K562 (cell line): ENCODE data around the gene LY6G6F. TPM values are rescaled to one million over a fixed set of nuclear protein-coding genes. Genes with fewer than 3 reads are reported as not detected.
A peak's percentile ranks its signal among the peaks of the same experiment; 100 is the strongest.

Experiments
- CREB3L1 ChIP-seq: fragments of 450-650 bp; IDR thresholded peaks from 2 replicates; pipeline ENCODE4 v1.6.1; 2014; ENCODE audit warnings: low read depth, mild to moderate bottlenecking, moderate library complexity, borderline replicate concordance
- DLX4 ChIP-seq: fragments of 250-450 bp; sonication (Bioruptor Pico); IDR thresholded peaks from 2 replicates; pipeline ENCODE4 v1.6.1; 2021; ENCODE audit warnings: mild to moderate bottlenecking
- EGR1 ChIP-seq: fragments of 450-650 bp; conservative IDR thresholded peaks from 2 replicates; pipeline ENCODE4 v1.6.1; 2017; ENCODE audit warnings: mild to moderate bottlenecking
- ETS1 ChIP-seq: conservative IDR thresholded peaks from 2 replicates; pipeline ENCODE4 v1.6.1; 2011; ENCODE audit warnings: low read depth, mild to moderate bottlenecking, low read length; ENCODE audit not compliant: control insufficient read depth
- FOS ChIP-seq: IDR thresholded peaks from 3 replicates; pipeline ENCODE4 v1.6.1; 2011; ENCODE audit not compliant: insufficient read length; ENCODE audit errors: extremely low read depth
- HDAC6 ChIP-seq: IDR thresholded peaks from 2 replicates; pipeline ENCODE4 v1.6.1; 2012; ENCODE audit warnings: low read depth, mild to moderate bottlenecking, control low read depth, inconsistent platforms, low read length, moderate library complexity
- MBD1 ChIP-seq: fragments of 250-450 bp; sonication (Bioruptor Pico); IDR thresholded peaks from 2 replicates; pipeline ENCODE4 v1.8.0; 2022; ENCODE audit warnings: inconsistent platforms
- MLX ChIP-seq, 2 experiments: fragments of 450-650 bp in 1 of 2; sonication (generic) in 1 of 2; formaldehyde crosslinking; conservative IDR thresholded peaks; 2 replicates each; pipeline versions ENCODE4 v1.4.0 to v1.8.1; 2020 to 2022; ENCODE audit warnings: mild to moderate bottlenecking in 1 of 2, missing genetic modification reagents in 1 of 2
- MYNN ChIP-seq, 2 experiments: sonication (generic); formaldehyde crosslinking in 1 of 2; IDR thresholded peaks; 2 replicates each; pipeline versions ENCODE4 v1.5.0 to v1.6.1; 2016 to 2020; ENCODE audit warnings: antibody characterized with exemption in 1 of 2, missing genetic modification reagents in 1 of 2
- PHF21A ChIP-seq: fragments of 450-650 bp; IDR thresholded peaks from 2 replicates; pipeline ENCODE4 v1.6.1; 2017; ENCODE audit warnings: low read depth, borderline replicate concordance
- PML ChIP-seq: IDR thresholded peaks from 2 replicates; pipeline ENCODE4 v1.6.1; 2012; ENCODE audit warnings: low read length, inconsistent platforms
- PPARD ChIP-seq: fragments of 250-450 bp; sonication (Bioruptor Pico); IDR thresholded peaks from 2 replicates; pipeline ENCODE4 v1.8.0; 2022; ENCODE audit warnings: inconsistent platforms, mild to moderate bottlenecking, moderate library complexity
- RBBP5 ChIP-seq: fragments of 200-600 bp; sonication (generic); IDR thresholded peaks from 2 replicates; pipeline ENCODE4 v1.6.1; 2012; ENCODE audit warnings: borderline replicate concordance, mild to moderate bottlenecking, low read length, control low read depth, inconsistent platforms; ENCODE audit not compliant: insufficient read depth, poor library complexity, severe bottlenecking
- SMARCA5 ChIP-seq: fragments of 450-650 bp; IDR thresholded peaks from 2 replicates; pipeline ENCODE4 v1.6.1; 2016
- SREBF2 ChIP-seq: sonication (generic); formaldehyde crosslinking; IDR thresholded peaks from 2 replicates; pipeline ENCODE4 v1.4.0; 2020; ENCODE audit warnings: mild to moderate bottlenecking, missing genetic modification reagents
- SRSF7 ChIP-seq: fragments of 200-400 bp; formaldehyde crosslinking; optimal IDR thresholded peaks from 2 replicates; pipeline ENCODE3; 2017; ENCODE audit warnings: mild to moderate bottlenecking, low read depth, low read length
- ZBTB5 ChIP-seq: fragments of 450-650 bp; IDR thresholded peaks from 2 replicates; pipeline ENCODE4 v1.6.1; 2017; ENCODE audit warnings: antibody characterized with exemption
- ZNF280A ChIP-seq: fragments of 450-650 bp; IDR thresholded peaks from 2 replicates; pipeline ENCODE4 v1.6.1; 2018; ENCODE audit warnings: mild to moderate bottlenecking, low read depth; ENCODE audit not compliant: partially characterized antibody
- ZNF589 ChIP-seq: fragments of 200-800 bp; sonication (Bioruptor generic); IDR thresholded peaks from 2 replicates; pipeline ENCODE4 v1.6.1; 2016; ENCODE audit warnings: low read depth, missing genetic modification characterization, missing compliant biosample characterization
- polyA plus RNA-seq, 8 experiments: library from polyadenylated mRNA; depleted of rRNA in 4 of 8; stranded (reverse) in 5 of 8; unstranded in 3 of 8; fragments of >200 nt; fragmentation: Nextera tagmentation in 2 of 8; fragmentation: Illumina TruSeq in 1 of 8; extraction: Ambion mirVana in 2 of 8; extraction: Trizol in 1 of 8; gene quantifications; 2 replicates each; pipeline versions ENCODE4 v1.2.1 to v1.2.3, GENCODE V29; 2011 to 2014; ENCODE audit warnings: inconsistent platforms in 1 of 8, missing spikeins in 1 of 8
- total RNA-seq, 7 experiments: library from RNA; depleted of rRNA in 6 of 7; stranded (reverse); fragments of >200 nt in 6 of 7; fragmentation: Illumina TruSeq in 2 of 7; extraction: Trizol in 2 of 7; gene quantifications; 2 replicates each; pipeline versions ENCODE4 v1.2.1 to v1.2.3, GENCODE V29; 2011 to 2021; ENCODE audit warnings: low replicate concordance in 1 of 7

Gene LY6G6F
- total and polyA plus RNA-seq, 9 of the 15 experiments (the other 6 are each of a cell fraction or from before 2014, with no cell fraction given), result 0.14 to 0.50 (median 0.28) TPM; not detected in 2

- no peak for TF ChIP-seq ETS1
- no peak for TF ChIP-seq ZNF589 (CRISPR knock-in tag)
- TF ChIP-seq SMARCA5, result no peak
- no peak for TF ChIP-seq HDAC6
- TF ChIP-seq SREBF2, result no peak
- no peak for TF ChIP-seq RBBP5
- no peak for TF ChIP-seq MLX (CRISPR knock-in tag; conservative IDR thresholded peaks at IDR 0.05)
- TF ChIP-seq DLX4, result no peak
- no peak for TF ChIP-seq FOS
- TF ChIP-seq PML, result no peak
- peak; percentile 51; the same call in 1 of the 2 replicates for TF ChIP-seq MYNN (IDR thresholded peaks at IDR 0.05)
- TF ChIP-seq MYNN (CRISPR knock-in tag; IDR thresholded peaks at IDR 0.05), result no peak
- no peak for TF ChIP-seq EGR1
- TF ChIP-seq CREB3L1, result no peak
- TF ChIP-seq ZNF280A, result no peak
- no peak for TF ChIP-seq MBD1 (CRISPR knock-in tag)
- TF ChIP-seq ZBTB5, result no peak
- TF ChIP-seq PPARD (CRISPR knock-in tag), result no peak
- peak; percentile 32; the same call in 1 of the 2 replicates for TF ChIP-seq PHF21A
- no peak for TF ChIP-seq SRSF7
Observed at GRCh38 chr6:31686483-31686882, 20.2 kb upstream of the LY6G6F start (continued).
